DND-41 (cell line): Measurements from ENCODE around the gene PCNT.

ENCODE experiments used
- ATAC-seq: fragments of 200-7000 bp; cut with Tn5 transposase; 3 replicates; pipeline ENCODE4 v1.9.1; 2021; ENCODE audit warnings: low read depth; ENCODE audit not compliant: insufficient read depth
- DNase-seq: peaks from one replicate; pipeline ENCODE4 v3.0.0-alpha.2; 2020
- H2AFZ ChIP-seq: 2 replicates; pipeline ENCODE4 v1.6.0; 2012; ENCODE audit warnings: low read depth, low read length
- H3K27ac ChIP-seq: 2 replicates; pipeline ENCODE4 v1.5.1; 2012; ENCODE audit warnings: low read length, inconsistent platforms
- H3K27me3 ChIP-seq: fragments of 200-600 bp; sonication (generic); 2 replicates; pipeline ENCODE4 v1.6.0; 2012; ENCODE audit warnings: low read length, mild to moderate bottlenecking, inconsistent platforms; ENCODE audit not compliant: insufficient read depth, poor library complexity
- H3K36me3 ChIP-seq: 2 replicates; pipeline ENCODE4 v1.5.1; 2012; ENCODE audit warnings: low read length, inconsistent platforms; ENCODE audit not compliant: insufficient read depth
- H3K4me1 ChIP-seq: 2 replicates; pipeline ENCODE4 v1.5.1; 2012; ENCODE audit warnings: mild to moderate bottlenecking, low read length; ENCODE audit not compliant: insufficient read depth
- H3K4me2 ChIP-seq: 2 replicates; pipeline ENCODE4 v1.6.0; 2012; ENCODE audit warnings: mild to moderate bottlenecking, moderate library complexity, low read length, inconsistent platforms; ENCODE audit not compliant: insufficient read depth
- H3K4me3 ChIP-seq, 2 experiments: fragments of 200-600 bp in 1 of 2; shearing (Covaris generic) in 1 of 2; 2 replicates each; pipeline ENCODE4 v1.5.1; 2012 to 2016; ENCODE audit warnings: inconsistent platforms in 2 of 2, low read length in 2 of 2, mild to moderate bottlenecking in 2 of 2, low read depth in 1 of 2, moderate library complexity in 1 of 2
- H3K79me2 ChIP-seq: 2 replicates; pipeline ENCODE4 v1.6.0; 2012; ENCODE audit warnings: low read length, inconsistent platforms; ENCODE audit not compliant: insufficient read depth
- H3K9ac ChIP-seq: 2 replicates; pipeline ENCODE4 v1.6.0; 2012; ENCODE audit warnings: low read depth, mild to moderate bottlenecking, inconsistent platforms, low read length, moderate library complexity
- H3K9me3 ChIP-seq: 2 replicates; pipeline ENCODE4 v1.5.1; 2012; ENCODE audit warnings: low read length, moderate library complexity, mild to moderate bottlenecking, inconsistent platforms; ENCODE audit not compliant: insufficient read depth, severe bottlenecking
- H4K20me1 ChIP-seq: 2 replicates; pipeline ENCODE4 v1.6.0; 2012; ENCODE audit warnings: low read length; ENCODE audit not compliant: insufficient read depth
- EZH2 ChIP-seq: IDR thresholded peaks from 3 replicates; pipeline ENCODE4 v1.6.1; 2012; ENCODE audit warnings: borderline replicate concordance, low read depth, mild to moderate bottlenecking, moderate library complexity, low read length, inconsistent platforms; ENCODE audit not compliant: severe bottlenecking
- TF ChIP-seq, protein P1 (sequence below): IDR thresholded peaks from 2 replicates; pipeline ENCODE4 v1.5.1; 2012; ENCODE audit warnings: borderline replicate concordance, low read length, moderate library complexity, mild to moderate bottlenecking; ENCODE audit not compliant: poor library complexity, severe bottlenecking; ENCODE audit errors: extremely low read depth

Gene PCNT

DNA sequence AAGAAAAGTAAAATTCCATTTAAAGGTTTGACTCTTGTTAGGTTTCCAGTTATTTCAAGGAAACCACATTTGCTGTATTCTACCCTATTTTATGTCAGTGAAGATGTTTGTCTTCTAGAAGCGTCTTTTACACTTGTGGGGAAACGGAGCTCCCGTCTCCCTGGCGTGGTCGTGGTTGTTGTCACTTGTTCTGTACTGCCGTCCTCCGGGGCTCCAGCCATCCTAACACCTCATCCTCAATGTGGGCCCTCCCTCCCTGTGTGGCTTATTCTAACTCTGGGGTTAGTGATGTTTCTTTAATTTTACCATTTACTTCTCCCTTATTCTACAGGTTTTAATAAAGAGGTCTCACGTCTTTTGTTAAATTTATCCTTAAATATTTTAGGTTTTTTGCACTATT, 82.0 kb downstream of the PCNT start:
- H3K4me1 ChIP-seq: no peaks in the 10 kb centered on the region
- H3K4me3 ChIP-seq: no peak overlapping the region
- TF ChIP-seq, protein P1, sequence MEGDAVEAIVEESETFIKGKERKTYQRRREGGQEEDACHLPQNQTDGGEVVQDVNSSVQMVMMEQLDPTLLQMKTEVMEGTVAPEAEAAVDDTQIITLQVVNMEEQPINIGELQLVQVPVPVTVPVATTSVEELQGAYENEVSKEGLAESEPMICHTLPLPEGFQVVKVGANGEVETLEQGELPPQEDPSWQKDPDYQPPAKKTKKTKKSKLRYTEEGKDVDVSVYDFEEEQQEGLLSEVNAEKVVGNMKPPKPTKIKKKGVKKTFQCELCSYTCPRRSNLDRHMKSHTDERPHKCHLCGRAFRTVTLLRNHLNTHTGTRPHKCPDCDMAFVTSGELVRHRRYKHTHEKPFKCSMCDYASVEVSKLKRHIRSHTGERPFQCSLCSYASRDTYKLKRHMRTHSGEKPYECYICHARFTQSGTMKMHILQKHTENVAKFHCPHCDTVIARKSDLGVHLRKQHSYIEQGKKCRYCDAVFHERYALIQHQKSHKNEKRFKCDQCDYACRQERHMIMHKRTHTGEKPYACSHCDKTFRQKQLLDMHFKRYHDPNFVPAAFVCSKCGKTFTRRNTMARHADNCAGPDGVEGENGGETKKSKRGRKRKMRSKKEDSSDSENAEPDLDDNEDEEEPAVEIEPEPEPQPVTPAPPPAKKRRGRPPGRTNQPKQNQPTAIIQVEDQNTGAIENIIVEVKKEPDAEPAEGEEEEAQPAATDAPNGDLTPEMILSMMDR: no peak
- H4K20me1 ChIP-seq: no peaks in the 10 kb centered on the region; the same call in 1 of the 2 replicates
- no peaks in the 10 kb centered on the region for H3K9me3 ChIP-seq
- H3K27me3 ChIP-seq: no peaks in the 10 kb centered on the region
- H3K9ac ChIP-seq: no peak overlapping the region
- H3K4me2 ChIP-seq: no peak overlapping the region
- H2AFZ ChIP-seq: no peak overlapping the region
- no peak for DNase-seq
- no peak overlapping the region for H3K27ac ChIP-seq
- H3K36me3 ChIP-seq: peaks cover 78% of the 10 kb centered on the region
- ATAC-seq: no peak
- no peaks in the 10 kb centered on the region for H3K79me2 ChIP-seq

DNA sequence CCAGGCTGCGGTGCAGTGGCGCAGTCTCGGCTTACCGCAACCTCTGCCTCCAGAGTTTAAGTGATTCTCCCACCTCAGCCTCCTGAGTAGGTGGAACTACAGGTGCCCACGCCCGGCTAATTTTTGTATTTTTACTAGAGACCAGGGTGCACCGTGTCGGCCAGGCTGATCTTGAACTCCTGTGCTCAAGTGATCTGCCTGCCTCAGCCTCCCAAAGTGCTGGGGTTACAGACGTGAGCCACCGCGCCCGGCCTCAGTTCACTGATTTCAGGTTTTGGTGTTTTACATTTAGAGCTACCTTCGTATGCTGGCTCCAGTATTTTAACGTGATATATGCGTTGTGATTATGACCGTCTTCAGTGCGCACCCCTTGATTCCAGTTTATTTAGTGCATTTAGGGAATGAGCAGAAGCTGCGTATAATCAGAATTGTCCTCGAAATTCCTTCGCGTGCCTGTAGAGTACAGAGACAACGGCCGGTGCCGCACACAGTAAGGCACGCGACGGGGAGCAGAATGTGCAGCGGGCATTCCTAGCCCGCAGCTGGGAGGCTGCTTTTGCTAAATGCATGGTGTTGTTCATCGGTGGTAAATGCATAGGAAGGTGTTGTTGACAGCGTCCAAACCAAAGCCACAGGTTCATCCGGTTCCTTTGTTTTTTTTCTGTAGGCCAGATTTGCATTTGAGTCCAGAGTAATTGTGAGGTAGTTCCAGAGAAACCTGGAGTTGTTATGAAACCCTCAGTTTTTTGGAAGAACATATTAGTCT, 85.9 kb downstream of the PCNT start:
- ATAC-seq (no peak), DNase-seq (no peak)
- H4K20me1 ChIP-seq: 0 out of 2 replicates have a peak, but pooled peaks cover 4% of the 10 kb centered on the region
- no peaks in the 10 kb centered on the region for H3K79me2 ChIP-seq
- peaks cover 77% of the 10 kb centered on the region for H3K36me3 ChIP-seq
- no peak overlapping the region for H2AFZ ChIP-seq
- H3K9me3 ChIP-seq: no peaks in the 10 kb centered on the region
- no peak overlapping the region for H3K9ac ChIP-seq
- no peaks in the 10 kb centered on the region for H3K4me1 ChIP-seq
- H3K27ac ChIP-seq: no peak overlapping the region
- H3K4me2 ChIP-seq: no peak overlapping the region
- no peak overlapping the region for H3K4me3 ChIP-seq
- H3K27me3 ChIP-seq: no peaks in the 10 kb centered on the region
- TF ChIP-seq, protein P1: no peak
- TF ChIP-seq EZH2: no peak

DNA sequence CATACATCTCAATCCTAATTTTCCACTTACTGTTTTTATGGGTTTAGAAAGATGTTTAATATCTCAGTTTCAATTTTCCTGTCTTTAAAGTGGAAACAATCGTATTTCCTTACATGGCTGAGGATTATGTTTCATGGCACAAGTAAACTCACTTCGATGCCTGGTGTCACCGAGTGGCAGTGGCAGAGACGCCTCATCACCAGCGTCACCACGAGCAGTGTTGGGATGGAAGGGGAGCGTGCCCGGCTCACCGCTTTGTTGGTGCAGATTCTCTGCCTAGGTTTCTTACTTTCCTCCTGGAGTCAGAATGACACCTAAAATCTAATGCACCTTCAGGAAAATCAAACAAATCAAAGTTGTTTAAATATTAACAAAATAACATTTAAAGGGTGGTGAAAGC, 86.6 kb downstream of the PCNT start:
- Histone ChIP-seq H3K27ac (no peak overlapping the region), H3K27me3 (no peaks in the 10 kb centered on the region)

More for the DNA sequence above, 86.6 kb downstream of the PCNT start:
- Histone ChIP-seq H4K20me1 (0 out of 2 replicates have a peak, but pooled peaks cover 4% of the 10 kb centered on the region), H3K79me2 (no peaks in the 10 kb centered on the region), H2AFZ (no peak overlapping the region), H3K9ac (no peak overlapping the region), H3K4me1 (no peaks in the 10 kb centered on the region), H3K36me3 (peaks cover 79% of the 10 kb centered on the region), H3K4me2 (no peak overlapping the region), H3K9me3 (no peaks in the 10 kb centered on the region), H3K4me3 (no peak overlapping the region)
- TF ChIP-seq, protein P1: no peak
- TF ChIP-seq EZH2: no peak
- DNase-seq (no peak), ATAC-seq (no peak)
